GM23338 (cell line): ENCODE measurements around the gene GPATCH11. TPM values are rescaled to one million over a fixed set of nuclear protein-coding genes. Genes with fewer than 3 reads are reported as not detected.

Experiments
- ATAC-seq: fragments of 200-7000 bp; cut with Tn5 transposase; 3 replicates; pipeline ENCODE4 v1.9.1; 2020
- DNase-seq: peaks from one replicate; pipeline ENCODE4 v3.0.0-alpha.2; 2015; ENCODE audit warnings: low spot score
- H2AFZ ChIP-seq: fragments of 200-600 bp; sonication (generic); 2 replicates; pipeline ENCODE4 v1.8.0; 2016; ENCODE audit warnings: antibody characterized with exemption, mild to moderate bottlenecking, moderate library complexity
- H3F3A ChIP-seq: fragments of 200-600 bp; sonication (generic); replicated peaks from 2 replicates; pipeline ENCODE4 v1.8.0; 2017; ENCODE audit warnings: antibody characterized with exemption, mixed run types, low read depth
- H3K27ac ChIP-seq: fragments of 200-600 bp; sonication (generic); 2 replicates; pipeline ENCODE4 v1.6.1; 2016; ENCODE audit warnings: low read depth
- H3K27me3 ChIP-seq: fragments of 200-600 bp; sonication (generic); 2 replicates; pipeline ENCODE4 v1.8.0; 2016; ENCODE audit warnings: mild to moderate bottlenecking, mixed run types, moderate library complexity; ENCODE audit not compliant: insufficient read depth
- H3K36me3 ChIP-seq: fragments of 200-600 bp; sonication (generic); 2 replicates; pipeline ENCODE4 v1.8.0; 2016; ENCODE audit warnings: mild to moderate bottlenecking; ENCODE audit not compliant: insufficient read depth
- H3K4me1 ChIP-seq: fragments of 200-600 bp; sonication (generic); 2 replicates; pipeline ENCODE4 v1.8.0; 2016; ENCODE audit warnings: mild to moderate bottlenecking, moderate library complexity; ENCODE audit not compliant: insufficient read depth
- H3K4me2 ChIP-seq: fragments of 200-600 bp; sonication (generic); 2 replicates; pipeline ENCODE4 v1.7.1; 2017; ENCODE audit warnings: mixed run types
- H3K4me3 ChIP-seq: fragments of 200-600 bp; sonication (generic); 2 replicates; pipeline ENCODE4 v1.6.1; 2016; ENCODE audit warnings: mixed run types
- H3K79me2 ChIP-seq: fragments of 200-600 bp; sonication (generic); replicated peaks from 2 replicates; pipeline ENCODE4 v1.8.0; 2017; ENCODE audit warnings: mild to moderate bottlenecking; ENCODE audit not compliant: insufficient read depth
- H3K9me2 ChIP-seq: fragments of 200-600 bp; sonication (generic); 2 replicates; pipeline ENCODE4 v1.8.0; 2017; ENCODE audit not compliant: insufficient read depth
- H4K20me1 ChIP-seq: fragments of 200-600 bp; sonication (generic); replicated peaks from 2 replicates; pipeline ENCODE4 v1.8.0; 2017; ENCODE audit warnings: mild to moderate bottlenecking; ENCODE audit not compliant: insufficient read depth
- H3K27ac Mint-ChIP-seq: 2 replicates; pipeline ENCODE4 v1.8.0; 2020; ENCODE audit warnings: inconsistent platforms, mild to moderate bottlenecking, moderate library complexity, mixed read lengths
- H3K27me3 Mint-ChIP-seq: 3 replicates; pipeline ENCODE4 v1.8.0; 2022; ENCODE audit warnings: low read depth, mild to moderate bottlenecking, moderate library complexity, mixed read lengths, inconsistent platforms; ENCODE audit not compliant: insufficient read depth, poor library complexity
- H3K36me3 Mint-ChIP-seq: 3 replicates; pipeline ENCODE4 v1.8.0; 2021; ENCODE audit warnings: low read depth, mild to moderate bottlenecking, inconsistent platforms, moderate library complexity, mixed read lengths
- H3K4me1 Mint-ChIP-seq: 3 replicates; pipeline ENCODE4 v1.8.0; 2020; ENCODE audit warnings: mild to moderate bottlenecking, inconsistent platforms, mixed read lengths
- H3K4me3 Mint-ChIP-seq: 3 replicates; pipeline ENCODE4 v1.8.0; 2021; ENCODE audit warnings: moderate library complexity, mild to moderate bottlenecking, inconsistent platforms, mixed read lengths
- H3K9me3 Mint-ChIP-seq: 3 replicates; pipeline ENCODE4 v1.8.0; 2020; ENCODE audit warnings: moderate library complexity, mild to moderate bottlenecking, inconsistent platforms, mixed read lengths
- EZH2phosphoT487 ChIP-seq: fragments of 200-600 bp; sonication (generic); IDR thresholded peaks from one replicate; pipeline ENCODE4 v1.8.1; 2018; ENCODE audit warnings: antibody characterized with exemption; ENCODE audit not compliant: unreplicated experiment
- JUNB ChIP-seq: IDR thresholded peaks from one replicate; pipeline ENCODE4 v1.6.1; 2016; ENCODE audit warnings: antibody characterized with exemption; ENCODE audit not compliant: unreplicated experiment
- POLR2AphosphoS5 ChIP-seq: IDR thresholded peaks from 2 replicates; pipeline ENCODE4 v1.6.1; 2016; ENCODE audit warnings: antibody characterized with exemption, low read depth
- ZNF331 ChIP-seq: fragments of 250-450 bp; sonication (Bioruptor Pico); IDR thresholded peaks from 2 replicates; pipeline ENCODE4 v1.5.0; 2020; ENCODE audit warnings: low read depth, mild to moderate bottlenecking, moderate library complexity
- polyA plus RNA-seq: library from polyadenylated mRNA; unstranded; fragments of >200 nt; fragmentation: Nextera tagmentation; extraction: Ambion mirVana; gene quantifications from 2 replicates; pipeline ENCODE4 v1.2.1, GENCODE V29; 2016
- total RNA-seq: library from RNA; depleted of rRNA; stranded (reverse); fragments of >200 nt; shearing (Covaris generic); gene quantifications from 2 replicates; pipeline ENCODE4 v1.2.3, GENCODE V29; 2014
- TF ChIP-seq, protein P1 (sequence below), 2 experiments: fragments of 200-600 bp in 1 of 2; sonication (generic) in 1 of 2; conservative IDR thresholded peaks; 2 replicates each; pipeline versions ENCODE4 v1.5.1 to v1.6.1; 2016 to 2017; ENCODE audit warnings: antibody characterized with exemption in 2 of 2, low read depth in 2 of 2, mild to moderate bottlenecking in 2 of 2, moderate library complexity in 1 of 2
- TF ChIP-seq, protein P2 (sequence below): fragments of 250-450 bp; sonication (Bioruptor Pico); IDR thresholded peaks from 2 replicates; pipeline ENCODE4 v1.5.0; 2020; ENCODE audit warnings: mild to moderate bottlenecking, moderate library complexity
- TF ChIP-seq, protein P3 (sequence below): IDR thresholded peaks from one replicate; pipeline ENCODE4 v1.6.1; 2018; ENCODE audit warnings: antibody characterized with exemption; ENCODE audit not compliant: unreplicated experiment

GPATCH11 gene
- total and polyA plus RNA-seq, 2 experiments from 2014 or later, result 3.5 to 8.0 TPM

DNA sequence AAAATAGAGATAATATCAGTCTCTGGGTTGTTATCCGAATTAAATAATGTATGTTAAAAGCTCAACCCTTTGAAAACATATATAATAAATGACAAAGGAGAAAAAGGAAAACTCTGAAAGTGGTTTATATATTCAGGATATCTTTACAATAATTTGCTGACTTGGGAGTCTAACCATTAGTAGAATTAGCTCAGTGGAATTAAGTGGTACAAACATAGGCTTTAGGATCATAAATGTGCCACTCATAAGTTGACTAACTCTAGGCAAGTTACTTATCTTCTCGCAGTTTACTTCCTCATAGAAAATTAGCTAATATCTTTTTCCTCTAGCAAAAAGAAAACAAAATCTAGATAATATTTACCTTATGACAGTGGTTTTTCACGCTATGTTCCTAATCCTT lies 44.7 kb upstream of the GPATCH11 start (continued):
- no peak for TF ChIP-seq EZH2phosphoT487

DNA sequence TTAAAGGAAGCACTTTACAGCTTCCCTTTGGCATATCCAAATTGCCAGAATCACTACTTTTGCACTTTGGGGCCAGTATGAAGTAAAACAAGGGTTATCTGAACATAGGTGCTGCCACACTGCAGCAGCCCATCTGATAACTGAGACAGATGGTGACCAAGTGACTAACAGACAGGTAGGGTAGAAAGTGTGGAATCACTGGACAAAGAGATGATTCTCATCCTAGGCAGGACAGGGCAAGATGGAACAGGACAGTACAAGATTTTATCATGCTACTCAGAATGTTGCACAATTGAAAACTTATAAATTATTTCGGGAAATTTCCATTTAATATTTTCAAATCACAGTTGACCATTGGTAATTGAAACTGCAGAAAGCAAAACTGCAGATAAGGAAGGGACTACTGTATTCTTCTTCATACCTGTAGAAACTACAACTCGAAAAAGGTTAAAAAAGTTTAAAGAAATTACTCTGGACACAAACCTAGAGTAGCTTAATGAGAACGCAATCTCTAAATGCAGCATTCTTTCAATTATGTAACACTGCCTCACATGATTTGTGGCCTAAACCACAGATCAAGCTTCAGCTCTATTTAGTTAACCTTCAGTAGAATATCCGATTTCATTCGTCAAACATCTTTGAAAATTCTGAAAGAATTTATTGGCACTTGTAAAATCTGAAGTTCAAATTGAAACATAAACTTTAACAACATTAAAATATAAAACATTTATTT lies 31.6 kb upstream of the GPATCH11 start:
- DNase-seq (no peak), ATAC-seq (no peak)
- Mint-ChIP-seq H3K27me3 (no peaks in the 10 kb centered on the region), H3K27ac (no peak overlapping the region), H3K9me3 (no peaks in the 10 kb centered on the region), H3K4me3 (no peak overlapping the region), H3K4me1 (no peaks in the 10 kb centered on the region), H3K36me3 (no peaks in the 10 kb centered on the region; the same call in 2 of the 3 replicates)
- H3F3A ChIP-seq, result no peaks in the 10 kb centered on the region
- H3K36me3 ChIP-seq, result peaks cover 8% of the 10 kb centered on the region; the same call in 1 of the 2 replicates
- no peaks in the 10 kb centered on the region for H4K20me1 ChIP-seq
- TF ChIP-seq ZNF331 (CRISPR knock-in tag), result no peak
- no peaks in the 10 kb centered on the region for H3K79me2 ChIP-seq
- H2AFZ ChIP-seq, result no peak overlapping the region
- no peaks in the 10 kb centered on the region for H3K27me3 ChIP-seq
- no peak overlapping the region for H3K4me3 ChIP-seq
- no peaks in the 10 kb centered on the region for H3K9me2 ChIP-seq
- H3K27ac ChIP-seq, result no peak overlapping the region
- no peak overlapping the region for H3K4me2 ChIP-seq
- H3K4me1 ChIP-seq, result no peaks in the 10 kb centered on the region

DNA sequence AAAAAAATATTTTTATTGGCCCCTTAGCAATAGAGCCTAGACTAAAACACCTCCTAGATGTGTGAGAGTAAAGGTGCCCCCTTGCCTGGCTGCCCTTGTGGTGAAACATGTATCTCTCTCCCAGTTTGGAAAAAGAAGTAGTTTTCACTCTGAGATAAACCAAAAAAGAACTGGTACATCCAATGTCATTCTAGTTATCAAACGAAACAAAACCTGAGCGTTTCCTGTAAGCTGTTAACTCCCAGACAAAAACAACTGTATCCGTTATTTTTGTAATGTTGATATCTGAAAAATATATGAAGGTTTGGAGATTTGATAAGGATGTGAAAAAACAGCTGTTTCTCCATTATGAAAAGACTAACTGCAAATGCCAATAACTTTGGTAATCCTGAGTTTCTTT lies 24.5 kb upstream of the GPATCH11 start:
- no peaks in the 10 kb centered on the region for H3K27me3 Mint-ChIP-seq
- DNase-seq (no peak), ATAC-seq (no peak)
- H3K4me3 ChIP-seq, result no peak overlapping the region
- H3K4me3 Mint-ChIP-seq, result no peak overlapping the region
- H3F3A ChIP-seq, result no peaks in the 10 kb centered on the region
- H3K9me3 Mint-ChIP-seq, result no peaks in the 10 kb centered on the region
- no peak overlapping the region for H3K4me2 ChIP-seq
- H3K27me3 ChIP-seq, result no peaks in the 10 kb centered on the region
- no peaks in the 10 kb centered on the region for H3K4me1 ChIP-seq
- no peaks in the 10 kb centered on the region for H3K9me2 ChIP-seq
- no peaks in the 10 kb centered on the region for H3K4me1 Mint-ChIP-seq
- no peak overlapping the region for H3K27ac Mint-ChIP-seq
- no peak overlapping the region for H2AFZ ChIP-seq
- H3K79me2 ChIP-seq, result no peaks in the 10 kb centered on the region
- no peaks in the 10 kb centered on the region for H4K20me1 ChIP-seq
- peaks cover 3% of the 10 kb centered on the region; the same call in 2 of the 3 replicates for H3K36me3 Mint-ChIP-seq
- H3K36me3 ChIP-seq, result peaks cover 5% of the 10 kb centered on the region; the same call in 1 of the 2 replicates
- H3K27ac ChIP-seq, result no peak overlapping the region
- no peak for TF ChIP-seq EZH2phosphoT487
- no peak for TF ChIP-seq ZNF331 (CRISPR knock-in tag)
- TF ChIP-seq, protein P1, sequence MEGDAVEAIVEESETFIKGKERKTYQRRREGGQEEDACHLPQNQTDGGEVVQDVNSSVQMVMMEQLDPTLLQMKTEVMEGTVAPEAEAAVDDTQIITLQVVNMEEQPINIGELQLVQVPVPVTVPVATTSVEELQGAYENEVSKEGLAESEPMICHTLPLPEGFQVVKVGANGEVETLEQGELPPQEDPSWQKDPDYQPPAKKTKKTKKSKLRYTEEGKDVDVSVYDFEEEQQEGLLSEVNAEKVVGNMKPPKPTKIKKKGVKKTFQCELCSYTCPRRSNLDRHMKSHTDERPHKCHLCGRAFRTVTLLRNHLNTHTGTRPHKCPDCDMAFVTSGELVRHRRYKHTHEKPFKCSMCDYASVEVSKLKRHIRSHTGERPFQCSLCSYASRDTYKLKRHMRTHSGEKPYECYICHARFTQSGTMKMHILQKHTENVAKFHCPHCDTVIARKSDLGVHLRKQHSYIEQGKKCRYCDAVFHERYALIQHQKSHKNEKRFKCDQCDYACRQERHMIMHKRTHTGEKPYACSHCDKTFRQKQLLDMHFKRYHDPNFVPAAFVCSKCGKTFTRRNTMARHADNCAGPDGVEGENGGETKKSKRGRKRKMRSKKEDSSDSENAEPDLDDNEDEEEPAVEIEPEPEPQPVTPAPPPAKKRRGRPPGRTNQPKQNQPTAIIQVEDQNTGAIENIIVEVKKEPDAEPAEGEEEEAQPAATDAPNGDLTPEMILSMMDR (conservative IDR thresholded peaks at IDR 0.05; ENCODE audit: low read depth in 2 of 2), result no peak
- no peak for TF ChIP-seq JUNB
- TF ChIP-seq, protein P2, sequence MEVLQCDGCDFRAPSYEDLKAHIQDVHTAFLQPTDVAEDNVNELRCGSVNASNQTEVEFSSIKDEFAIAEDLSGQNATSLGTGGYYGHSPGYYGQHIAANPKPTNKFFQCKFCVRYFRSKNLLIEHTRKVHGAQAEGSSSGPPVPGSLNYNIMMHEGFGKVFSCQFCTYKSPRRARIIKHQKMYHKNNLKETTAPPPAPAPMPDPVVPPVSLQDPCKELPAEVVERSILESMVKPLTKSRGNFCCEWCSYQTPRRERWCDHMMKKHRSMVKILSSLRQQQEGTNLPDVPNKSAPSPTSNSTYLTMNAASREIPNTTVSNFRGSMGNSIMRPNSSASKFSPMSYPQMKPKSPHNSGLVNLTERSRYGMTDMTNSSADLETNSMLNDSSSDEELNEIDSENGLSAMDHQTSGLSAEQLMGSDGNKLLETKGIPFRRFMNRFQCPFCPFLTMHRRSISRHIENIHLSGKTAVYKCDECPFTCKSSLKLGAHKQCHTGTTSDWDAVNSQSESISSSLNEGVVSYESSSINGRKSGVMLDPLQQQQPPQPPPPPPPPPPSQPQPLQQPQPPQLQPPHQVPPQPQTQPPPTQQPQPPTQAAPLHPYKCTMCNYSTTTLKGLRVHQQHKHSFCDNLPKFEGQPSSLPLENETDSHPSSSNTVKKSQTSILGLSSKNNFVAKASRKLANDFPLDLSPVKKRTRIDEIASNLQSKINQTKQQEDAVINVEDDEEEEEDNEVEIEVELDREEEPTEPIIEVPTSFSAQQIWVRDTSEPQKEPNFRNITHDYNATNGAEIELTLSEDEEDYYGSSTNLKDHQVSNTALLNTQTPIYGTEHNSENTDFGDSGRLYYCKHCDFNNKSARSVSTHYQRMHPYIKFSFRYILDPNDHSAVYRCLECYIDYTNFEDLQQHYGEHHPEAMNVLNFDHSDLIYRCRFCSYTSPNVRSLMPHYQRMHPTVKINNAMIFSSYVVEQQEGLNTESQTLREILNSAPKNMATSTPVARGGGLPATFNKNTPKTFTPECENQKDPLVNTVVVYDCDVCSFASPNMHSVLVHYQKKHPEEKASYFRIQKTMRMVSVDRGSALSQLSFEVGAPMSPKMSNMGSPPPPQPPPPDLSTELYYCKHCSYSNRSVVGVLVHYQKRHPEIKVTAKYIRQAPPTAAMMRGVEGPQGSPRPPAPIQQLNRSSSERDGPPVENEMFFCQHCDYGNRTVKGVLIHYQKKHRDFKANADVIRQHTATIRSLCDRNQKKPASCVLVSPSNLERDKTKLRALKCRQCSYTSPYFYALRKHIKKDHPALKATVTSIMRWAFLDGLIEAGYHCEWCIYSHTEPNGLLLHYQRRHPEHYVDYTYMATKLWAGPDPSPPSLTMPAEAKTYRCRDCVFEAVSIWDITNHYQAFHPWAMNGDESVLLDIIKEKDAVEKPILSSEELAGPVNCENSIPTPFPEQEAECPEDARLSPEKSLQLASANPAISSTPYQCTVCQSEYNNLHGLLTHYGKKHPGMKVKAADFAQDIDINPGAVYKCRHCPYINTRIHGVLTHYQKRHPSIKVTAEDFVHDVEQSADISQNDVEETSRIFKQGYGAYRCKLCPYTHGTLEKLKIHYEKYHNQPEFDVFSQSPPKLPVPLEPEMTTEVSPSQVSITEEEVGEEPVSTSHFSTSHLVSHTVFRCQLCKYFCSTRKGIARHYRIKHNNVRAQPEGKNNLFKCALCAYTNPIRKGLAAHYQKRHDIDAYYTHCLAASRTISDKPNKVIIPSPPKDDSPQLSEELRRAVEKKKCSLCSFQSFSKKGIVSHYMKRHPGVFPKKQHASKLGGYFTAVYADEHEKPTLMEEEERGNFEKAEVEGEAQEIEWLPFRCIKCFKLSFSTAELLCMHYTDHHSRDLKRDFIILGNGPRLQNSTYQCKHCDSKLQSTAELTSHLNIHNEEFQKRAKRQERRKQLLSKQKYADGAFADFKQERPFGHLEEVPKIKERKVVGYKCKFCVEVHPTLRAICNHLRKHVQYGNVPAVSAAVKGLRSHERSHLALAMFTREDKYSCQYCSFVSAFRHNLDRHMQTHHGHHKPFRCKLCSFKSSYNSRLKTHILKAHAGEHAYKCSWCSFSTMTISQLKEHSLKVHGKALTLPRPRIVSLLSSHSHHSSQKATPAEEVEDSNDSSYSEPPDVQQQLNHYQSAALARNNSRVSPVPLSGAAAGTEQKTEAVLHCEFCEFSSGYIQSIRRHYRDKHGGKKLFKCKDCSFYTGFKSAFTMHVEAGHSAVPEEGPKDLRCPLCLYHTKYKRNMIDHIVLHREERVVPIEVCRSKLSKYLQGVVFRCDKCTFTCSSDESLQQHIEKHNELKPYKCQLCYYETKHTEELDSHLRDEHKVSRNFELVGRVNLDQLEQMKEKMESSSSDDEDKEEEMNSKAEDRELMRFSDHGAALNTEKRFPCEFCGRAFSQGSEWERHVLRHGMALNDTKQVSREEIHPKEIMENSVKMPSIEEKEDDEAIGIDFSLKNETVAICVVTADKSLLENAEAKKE (CRISPR knock-in tag), result no peak
- TF ChIP-seq, protein P3, sequence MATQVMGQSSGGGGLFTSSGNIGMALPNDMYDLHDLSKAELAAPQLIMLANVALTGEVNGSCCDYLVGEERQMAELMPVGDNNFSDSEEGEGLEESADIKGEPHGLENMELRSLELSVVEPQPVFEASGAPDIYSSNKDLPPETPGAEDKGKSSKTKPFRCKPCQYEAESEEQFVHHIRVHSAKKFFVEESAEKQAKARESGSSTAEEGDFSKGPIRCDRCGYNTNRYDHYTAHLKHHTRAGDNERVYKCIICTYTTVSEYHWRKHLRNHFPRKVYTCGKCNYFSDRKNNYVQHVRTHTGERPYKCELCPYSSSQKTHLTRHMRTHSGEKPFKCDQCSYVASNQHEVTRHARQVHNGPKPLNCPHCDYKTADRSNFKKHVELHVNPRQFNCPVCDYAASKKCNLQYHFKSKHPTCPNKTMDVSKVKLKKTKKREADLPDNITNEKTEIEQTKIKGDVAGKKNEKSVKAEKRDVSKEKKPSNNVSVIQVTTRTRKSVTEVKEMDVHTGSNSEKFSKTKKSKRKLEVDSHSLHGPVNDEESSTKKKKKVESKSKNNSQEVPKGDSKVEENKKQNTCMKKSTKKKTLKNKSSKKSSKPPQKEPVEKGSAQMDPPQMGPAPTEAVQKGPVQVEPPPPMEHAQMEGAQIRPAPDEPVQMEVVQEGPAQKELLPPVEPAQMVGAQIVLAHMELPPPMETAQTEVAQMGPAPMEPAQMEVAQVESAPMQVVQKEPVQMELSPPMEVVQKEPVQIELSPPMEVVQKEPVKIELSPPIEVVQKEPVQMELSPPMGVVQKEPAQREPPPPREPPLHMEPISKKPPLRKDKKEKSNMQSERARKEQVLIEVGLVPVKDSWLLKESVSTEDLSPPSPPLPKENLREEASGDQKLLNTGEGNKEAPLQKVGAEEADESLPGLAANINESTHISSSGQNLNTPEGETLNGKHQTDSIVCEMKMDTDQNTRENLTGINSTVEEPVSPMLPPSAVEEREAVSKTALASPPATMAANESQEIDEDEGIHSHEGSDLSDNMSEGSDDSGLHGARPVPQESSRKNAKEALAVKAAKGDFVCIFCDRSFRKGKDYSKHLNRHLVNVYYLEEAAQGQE, result no peak
- no peak for TF ChIP-seq POLR2AphosphoS5
